CD8-positive, alpha-beta memory T cell (primary cell): Measurements from ENCODE around the gene AP3M1. TPM values are rescaled to one million over a fixed set of nuclear protein-coding genes. Genes with fewer than 3 reads are reported as not detected.

Experiments used
- CTCF ChIA-PET: fragments of 350-600 bp; sonication (Branson Sonifier 250); formaldehyde crosslinking; loops from one replicate; lab custom pipeline; 2021; ENCODE audit warnings: antibody characterized with exemption; lab: Charles Lee
- POLR2A ChIA-PET: fragments of 350-600 bp; sonication (Branson Sonifier 250); formaldehyde crosslinking; loops from one replicate; lab custom pipeline; 2021; ENCODE audit warnings: antibody characterized with exemption; lab: Charles Lee
- DNase-seq, 5 donors: peaks; one replicate each; pipeline versions ENCODE4 v3.0.0 to v3.0.0-alpha.2; 2020 to 2022; ENCODE audit warnings: mixed read lengths in 1 of 5
- H3K27ac ChIP-seq: one replicate; pipeline ENCODE4 v1.7.0; 2013; ENCODE audit warnings: low read depth, mild to moderate bottlenecking, low read length, moderate library complexity
- H3K27me3 ChIP-seq: 2 replicates; pipeline ENCODE4 v1.7.0; 2013; ENCODE audit warnings: low read length, mild to moderate bottlenecking; ENCODE audit not compliant: insufficient read depth, poor library complexity, severe bottlenecking
- H3K36me3 ChIP-seq: 2 replicates; pipeline ENCODE4 v1.7.0; 2013; ENCODE audit warnings: mild to moderate bottlenecking, low read length, moderate library complexity; ENCODE audit not compliant: insufficient read depth
- H3K4me1 ChIP-seq: 2 replicates; pipeline ENCODE4 v1.7.0; 2013; ENCODE audit warnings: mild to moderate bottlenecking, low read length, moderate library complexity; ENCODE audit not compliant: insufficient read depth
- H3K4me3 ChIP-seq: 2 replicates; pipeline ENCODE4 v1.7.0; 2013; ENCODE audit warnings: mild to moderate bottlenecking, low read length
- H3K9me3 ChIP-seq: 2 replicates; pipeline ENCODE4 v1.7.0; 2013; ENCODE audit warnings: mild to moderate bottlenecking, low read length
- H3K27ac Mint-ChIP-seq, 8 donors: one replicate each; pipeline ENCODE4 v1.8.0; 2020 to 2021; ENCODE audit warnings: mixed read lengths in 8 of 8, mild to moderate bottlenecking in 6 of 8, inconsistent platforms in 3 of 8, moderate library complexity in 3 of 8
- H3K27me3 Mint-ChIP-seq, 2 donors: one replicate each; pipeline ENCODE4 v1.8.0; 2020 to 2021; ENCODE audit warnings: mixed read lengths in 2 of 2, mild to moderate bottlenecking in 1 of 2, moderate library complexity in 1 of 2
- H3K36me3 Mint-ChIP-seq, 3 donors: one replicate each; pipeline ENCODE4 v1.8.0; 2020 to 2021; ENCODE audit warnings: mixed read lengths in 3 of 3, inconsistent platforms in 1 of 3, mild to moderate bottlenecking in 1 of 3
- H3K4me1 Mint-ChIP-seq, 3 donors: one replicate each; pipeline ENCODE4 v1.8.0; 2020 to 2021; ENCODE audit warnings: mixed read lengths in 3 of 3, inconsistent platforms in 1 of 3, mild to moderate bottlenecking in 1 of 3
- H3K4me3 Mint-ChIP-seq, 7 donors: one replicate each; pipeline ENCODE4 v1.8.0; 2020 to 2021; ENCODE audit warnings: mixed read lengths in 7 of 7, mild to moderate bottlenecking in 6 of 7, moderate library complexity in 4 of 7, inconsistent platforms in 2 of 7
- H3K9me3 Mint-ChIP-seq, 5 donors: one replicate each; pipeline ENCODE4 v1.8.0; 2020 to 2022; ENCODE audit warnings: mixed read lengths in 5 of 5, mild to moderate bottlenecking in 3 of 5, moderate library complexity in 2 of 5, inconsistent platforms in 1 of 5
- polyA plus RNA-seq: library from polyadenylated mRNA; unstranded; fragments of 300-500 nt; fragmentation: Illumina TruSeq; gene quantifications from one replicate; pipeline ENCODE4 v1.2.3, GENCODE V29; 2021
- total RNA-seq, 2 experiments: library from RNA; stranded (reverse); gene quantifications; one replicate each; pipeline ENCODE4 v1.2.3, GENCODE V29; 2021

Gene AP3M1
- total and polyA plus RNA-seq, 3 experiments from 2014 or later: 34.5 to 62.1 (median 59.7) TPM

GRCh38 chr10:74187237-74187636 is 36.6 kb upstream of the AP3M1 start:
- CTCF ChIA-PET: interaction anchor here (1.1 kb wide), 1 partner anchor 10 kb away, joined by 3 read pairs; no protein-coding TSS in a partner anchor
- H3K36me3 Mint-ChIP-seq: peaks cover 0 to 3% (median 0%) of the 10 kb centered on the region in 3 donors
- POLR2A ChIA-PET: no interaction called here
- H3K4me3 ChIP-seq: no peak overlapping the region
- H3K36me3 ChIP-seq: no peaks in the 10 kb centered on the region
- no peaks in the 10 kb centered on the region for H3K9me3 ChIP-seq
- H3K4me1 Mint-ChIP-seq: peaks cover 37 to 63% (median 58%) of the 10 kb centered on the region in 3 donors
- no peaks in the 10 kb centered on the region for H3K9me3 Mint-ChIP-seq
- no peaks in the 10 kb centered on the region for H3K27me3 Mint-ChIP-seq
- peaks cover 24% of the 10 kb centered on the region for H3K4me1 ChIP-seq
- peak overlapping the region; percentile 15 for H3K27ac ChIP-seq
- no peak for DNase-seq
- H3K27ac Mint-ChIP-seq: peak overlapping the region in 7 of 8 donors; percentile 2 to 93 (median 48)
- H3K4me3 Mint-ChIP-seq: no peak overlapping the region
- no peaks in the 10 kb centered on the region for H3K27me3 ChIP-seq

- peaks cover 0 to 3% (median 0%) of the 10 kb centered on the region in 3 donors for H3K36me3 Mint-ChIP-seq
- peaks cover 39 to 65% (median 62%) of the 10 kb centered on the region in 3 donors for H3K4me1 Mint-ChIP-seq
- no peaks in the 10 kb centered on the region for H3K27me3 Mint-ChIP-seq
- Histone ChIP-seq H3K27me3 (no peaks in the 10 kb centered on the region), H3K9me3 (no peaks in the 10 kb centered on the region), H3K4me3 (no peak overlapping the region), H3K4me1 (peaks cover 24% of the 10 kb centered on the region), H3K36me3 (no peaks in the 10 kb centered on the region), H3K27ac (no peak overlapping the region)
- no peak overlapping the region for H3K4me3 Mint-ChIP-seq
- no peaks in the 10 kb centered on the region for H3K9me3 Mint-ChIP-seq
- H3K27ac Mint-ChIP-seq: peak overlapping the region in 6 of 8 donors; percentile 12 to 93 (median 46)
- DNase-seq: no peak
- CTCF ChIA-PET: interaction anchor here (1.1 kb wide), 1 partner anchor 9 kb away, joined by 3 read pairs; no protein-coding TSS in a partner anchor
- POLR2A ChIA-PET: no interaction called here
Observed at GRCh38 chr10:74186678-74187077, 36.0 kb upstream of the AP3M1 start.

GRCh38 chr10:74179111-74179710 is 28.6 kb upstream of the AP3M1 start:
- Histone ChIP-seq H3K4me1 (peaks cover 33% of the 10 kb centered on the region), H3K27me3 (no peaks in the 10 kb centered on the region), H3K27ac (no peak overlapping the region), H3K4me3 (no peak overlapping the region), H3K9me3 (no peaks in the 10 kb centered on the region), H3K36me3 (no peaks in the 10 kb centered on the region)
- H3K4me1 Mint-ChIP-seq: peaks cover 36 to 62% (median 54%) of the 10 kb centered on the region in 3 donors
- CTCF ChIA-PET: interaction anchor here (0.8 kb wide), 1 partner anchor 11 kb away, joined by 3 read pairs; no protein-coding TSS in a partner anchor
- H3K36me3 Mint-ChIP-seq: peaks cover 0 to 7% (median 0%) of the 10 kb centered on the region in 3 donors
- no peak for DNase-seq
- peak overlapping the region in 4 of 7 donors; percentile 3 to 67 (median 45) for H3K4me3 Mint-ChIP-seq
- no peaks in the 10 kb centered on the region for H3K9me3 Mint-ChIP-seq
- POLR2A ChIA-PET: no interaction called here
- H3K27ac Mint-ChIP-seq: peak overlapping the region in 7 of 8 donors; percentile 17 to 93 (median 78)
- no peaks in the 10 kb centered on the region for H3K27me3 Mint-ChIP-seq

- Mint-ChIP-seq H3K36me3 (peaks cover 0 to 7% (median 0%) of the 10 kb centered on the region in 3 donors), H3K4me3 (peak overlapping the region; percentile 15 to 94 (median 64)), H3K4me1 (peaks cover 36 to 62% (median 54%) of the 10 kb centered on the region in 3 donors), H3K9me3 (no peaks in the 10 kb centered on the region), H3K27ac (peak overlapping the region; percentile 24 to 93 (median 62)), H3K27me3 (no peaks in the 10 kb centered on the region)
- no peak for DNase-seq
- Histone ChIP-seq H3K27ac (no peak overlapping the region), H3K4me3 (no peak overlapping the region), H3K27me3 (no peaks in the 10 kb centered on the region), H3K36me3 (no peaks in the 10 kb centered on the region), H3K4me1 (peaks cover 33% of the 10 kb centered on the region), H3K9me3 (no peaks in the 10 kb centered on the region)
- CTCF ChIA-PET: interaction anchor here (0.8 to 1.3 kb wide), 3 partner anchors 9 to 36 kb away, joined by 3 to 6 read pairs (median 3); no protein-coding TSS in a partner anchor
- POLR2A ChIA-PET: interaction anchor here (0.6 kb wide), 2 partner anchors 28 to 181 kb away, joined by 3 read pairs; no protein-coding TSS in a partner anchor
Observed at GRCh38 chr10:74178042-74178791, 27.6 kb upstream of the AP3M1 start.

GRCh38 chr10:74177140-74177677 is 26.6 kb upstream of the AP3M1 start:
- Mint-ChIP-seq H3K27ac (peak overlapping the region; percentile 93 to 98 (median 98)), H3K9me3 (no peaks in the 10 kb centered on the region), H3K4me1 (peaks cover 36 to 56% (median 54%) of the 10 kb centered on the region in 3 donors), H3K4me3 (peak overlapping the region; percentile 91 to 94 (median 93)), H3K36me3 (peaks cover 0 to 7% (median 0%) of the 10 kb centered on the region in 3 donors), H3K27me3 (no peaks in the 10 kb centered on the region)
- ChIA-PET POLR2A (interaction anchor here (0.6 to 1.7 kb wide), 2 partner anchors 13 to 180 kb away, joined by 3 to 12 read pairs; no protein-coding TSS in a partner anchor), CTCF (interaction anchor here (1.0 to 1.9 kb wide), 4 partner anchors 10 to 37 kb away, joined by 3 to 8 read pairs (median 7); partner anchors contain the start of genes ADK and AP3M1)
- peak overlapping the region; percentile 94 for H3K27ac ChIP-seq
- H3K27me3 ChIP-seq: no peaks in the 10 kb centered on the region
- H3K36me3 ChIP-seq: no peaks in the 10 kb centered on the region
- DNase-seq: peak in 2 of 5 donors; percentile 17 to 56
- peaks cover 33% of the 10 kb centered on the region for H3K4me1 ChIP-seq
- peak overlapping the region; percentile 97 for H3K4me3 ChIP-seq
- no peaks in the 10 kb centered on the region for H3K9me3 ChIP-seq

GRCh38 chr10:74176380-74177139 is 25.9 kb upstream of the AP3M1 start:
- H3K27me3 ChIP-seq: no peaks in the 10 kb centered on the region
- peak overlapping the region; percentile 93 to 98 (median 98) for H3K27ac Mint-ChIP-seq
- H3K27ac ChIP-seq: peak overlapping the region; percentile 94
- CTCF ChIA-PET: interaction anchor here (1.1 to 1.9 kb wide), 6 partner anchors 13 to 68 kb away, joined by 3 to 8 read pairs (median 4); partner anchors contain the start of genes ADK and AP3M1
- H3K4me1 Mint-ChIP-seq: peaks cover 33 to 50% (median 48%) of the 10 kb centered on the region in 3 donors
- peaks cover 33% of the 10 kb centered on the region for H3K4me1 ChIP-seq
- no peaks in the 10 kb centered on the region for H3K27me3 Mint-ChIP-seq
- H3K9me3 ChIP-seq: no peaks in the 10 kb centered on the region
- no peaks in the 10 kb centered on the region for H3K36me3 ChIP-seq
- POLR2A ChIA-PET: interaction anchor here (0.5 to 1.7 kb wide), 5 partner anchors 13 to 54 kb away, joined by 3 to 12 read pairs (median 6); partner anchors contain the start of genes ADK and AP3M1
- H3K36me3 Mint-ChIP-seq: peaks cover 0 to 7% (median 0%) of the 10 kb centered on the region in 3 donors
- no peaks in the 10 kb centered on the region for H3K9me3 Mint-ChIP-seq
- peak overlapping the region; percentile 97 for H3K4me3 ChIP-seq
- peak; percentile 96 to 97 (median 96) for DNase-seq
- peak overlapping the region; percentile 91 to 94 (median 93) for H3K4me3 Mint-ChIP-seq
